HepG2 (cell line): ENCODE data around the gene SLC25A52.
"Not testable (repeated sequence)": the region's sequence is repeated elsewhere in the genome, so short reads cannot be mapped to it uniquely, and the experiment has no call there.

Source experiments
- CHD2 ChIP-seq: IDR thresholded peaks from 2 replicates; pipeline ENCODE4 v1.6.1; 2011; ENCODE audit warnings: low read depth, low read length, improper control_type of control experiment
- MAZ ChIP-seq, 2 experiments: sonication (generic) in 1 of 2; formaldehyde crosslinking in 1 of 2; IDR thresholded peaks; 2 replicates each; pipeline versions ENCODE4 v1.5.0 to v1.6.1; 2012 to 2020; ENCODE audit warnings: low read depth in 2 of 2, mild to moderate bottlenecking in 2 of 2, borderline replicate concordance in 1 of 2, improper control_type of control experiment in 1 of 2, low read length in 1 of 2, missing genetic modification reagents in 1 of 2, moderate library complexity in 1 of 2
- PCBP1 ChIP-seq: fragments of 200-400 bp; formaldehyde crosslinking; IDR thresholded peaks from 2 replicates; pipeline ENCODE4 v1.6.1; 2017; ENCODE audit warnings: mild to moderate bottlenecking, low read depth, low read length, borderline replicate concordance
- TAF1 ChIP-seq: sonication (generic); formaldehyde crosslinking; IDR thresholded peaks from 2 replicates; pipeline ENCODE4 v1.4.0; 2020; ENCODE audit warnings: missing genetic modification reagents
- TARDBP ChIP-seq: sonication (generic); formaldehyde crosslinking; IDR thresholded peaks from 2 replicates; pipeline ENCODE4 v1.8.0; 2022; ENCODE audit warnings: mild to moderate bottlenecking, missing genetic modification reagents
- ZBTB8A ChIP-seq: sonication (generic); formaldehyde crosslinking; IDR thresholded peaks from 2 replicates; pipeline ENCODE4 v1.4.0; 2020; ENCODE audit warnings: mild to moderate bottlenecking, low read depth, missing genetic modification reagents, borderline replicate concordance
- ZFP36L1 ChIP-seq: sonication (generic); formaldehyde crosslinking; IDR thresholded peaks from 2 replicates; pipeline ENCODE4 v1.8.0; 2022; ENCODE audit warnings: mild to moderate bottlenecking, missing genetic modification reagents, moderate library complexity
- ZKSCAN1 ChIP-seq: fragments of 150-350 bp; IDR thresholded peaks from 2 replicates; pipeline ENCODE4 v1.6.1; 2014; ENCODE audit warnings: low read length
- ZNF292 ChIP-seq: sonication (generic); formaldehyde crosslinking; IDR thresholded peaks from 2 replicates; pipeline ENCODE4 v1.8.1; 2022; ENCODE audit warnings: mild to moderate bottlenecking, low read depth, missing genetic modification reagents, borderline replicate concordance
- ZNF749 ChIP-seq: sonication (generic); formaldehyde crosslinking; IDR thresholded peaks from 2 replicates; pipeline ENCODE4 v1.8.0; 2022; ENCODE audit warnings: mild to moderate bottlenecking, missing genetic modification reagents, moderate library complexity, borderline replicate concordance

DNA sequence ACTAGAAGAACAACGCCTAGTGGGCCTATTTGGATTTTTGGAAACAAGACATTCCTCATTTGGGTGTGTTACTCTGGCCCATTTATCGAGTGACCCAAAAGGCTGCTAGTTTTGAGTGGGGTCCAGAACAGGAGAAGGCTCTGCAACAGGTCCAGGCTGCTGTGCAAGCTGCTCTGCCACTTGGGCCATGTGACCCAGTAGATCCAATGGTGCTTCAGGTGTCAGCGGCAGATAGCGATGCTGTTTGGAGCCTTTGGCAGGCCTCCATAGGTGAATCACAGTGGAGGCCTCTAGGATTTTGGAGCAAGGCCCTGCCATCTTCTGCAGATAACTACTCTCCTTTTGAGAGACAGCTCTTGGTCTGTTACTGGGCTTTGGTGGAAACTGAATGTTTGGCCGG, 38.6 kb upstream of the SLC25A52 start:
- TF ChIP-seq ZNF749 (CRISPR knock-in tag); ZFP36L1 (CRISPR knock-in tag); CHD2; ZKSCAN1; ZNF292 (CRISPR knock-in tag); TAF1 (CRISPR knock-in tag); PCBP1; ZBTB8A; MAZ (IDR thresholded peaks at IDR 0.05; ENCODE audit: borderline replicate concordance, low read depth, low read length); MAZ (CRISPR knock-in tag; IDR thresholded peaks at IDR 0.05; ENCODE audit: low read depth); TARDBP: not testable (repeated sequence)
